LNCaP clone FGC (cell line): ENCODE data around the gene SFXN1.
"Not testable (repeated sequence)": the region's sequence is repeated elsewhere in the genome, so short reads cannot be mapped to it uniquely, and the experiment has no call there.

Experiments
- DNase-seq: peaks from one replicate; pipeline ENCODE4 v3.0.0-alpha.2; 2011; ENCODE audit warnings: low read depth
- H3K4me3 ChIP-seq: 2 replicates; pipeline ENCODE4 v1.5.1; 2011; ENCODE audit warnings: mild to moderate bottlenecking, low read depth, low read length, control low read depth
- TF ChIP-seq, protein P1 (sequence below): IDR thresholded peaks from 2 replicates; pipeline ENCODE4 v1.5.1; 2012; ENCODE audit warnings: mild to moderate bottlenecking; ENCODE audit not compliant: control insufficient read depth, insufficient read depth; ENCODE audit errors: extremely low read depth

SFXN1 gene

DNA sequence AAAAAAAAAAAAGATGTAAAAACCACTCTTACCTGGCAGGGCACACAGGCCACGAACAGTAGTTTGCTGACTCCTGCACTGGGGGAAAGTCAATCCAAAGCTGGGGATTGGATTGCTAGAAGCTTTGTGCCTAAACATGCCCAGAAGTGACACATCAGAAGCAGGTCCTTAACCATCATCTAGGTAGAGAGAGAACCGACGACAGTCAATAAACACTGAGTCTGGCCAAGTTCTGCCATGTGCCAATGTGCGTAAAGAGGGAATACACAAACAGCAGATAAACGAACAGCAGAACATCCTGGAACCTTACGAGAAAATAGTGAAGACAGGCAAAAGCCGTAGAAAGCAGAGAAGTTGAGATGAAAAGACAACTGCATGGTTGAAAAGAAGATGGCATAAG, 14.9 kb downstream of the SFXN1 start:
- no peak overlapping the region for H3K4me3 ChIP-seq
- DNase-seq, result peak; percentile 30
- TF ChIP-seq, protein P1, sequence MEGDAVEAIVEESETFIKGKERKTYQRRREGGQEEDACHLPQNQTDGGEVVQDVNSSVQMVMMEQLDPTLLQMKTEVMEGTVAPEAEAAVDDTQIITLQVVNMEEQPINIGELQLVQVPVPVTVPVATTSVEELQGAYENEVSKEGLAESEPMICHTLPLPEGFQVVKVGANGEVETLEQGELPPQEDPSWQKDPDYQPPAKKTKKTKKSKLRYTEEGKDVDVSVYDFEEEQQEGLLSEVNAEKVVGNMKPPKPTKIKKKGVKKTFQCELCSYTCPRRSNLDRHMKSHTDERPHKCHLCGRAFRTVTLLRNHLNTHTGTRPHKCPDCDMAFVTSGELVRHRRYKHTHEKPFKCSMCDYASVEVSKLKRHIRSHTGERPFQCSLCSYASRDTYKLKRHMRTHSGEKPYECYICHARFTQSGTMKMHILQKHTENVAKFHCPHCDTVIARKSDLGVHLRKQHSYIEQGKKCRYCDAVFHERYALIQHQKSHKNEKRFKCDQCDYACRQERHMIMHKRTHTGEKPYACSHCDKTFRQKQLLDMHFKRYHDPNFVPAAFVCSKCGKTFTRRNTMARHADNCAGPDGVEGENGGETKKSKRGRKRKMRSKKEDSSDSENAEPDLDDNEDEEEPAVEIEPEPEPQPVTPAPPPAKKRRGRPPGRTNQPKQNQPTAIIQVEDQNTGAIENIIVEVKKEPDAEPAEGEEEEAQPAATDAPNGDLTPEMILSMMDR, result no peak

DNA sequence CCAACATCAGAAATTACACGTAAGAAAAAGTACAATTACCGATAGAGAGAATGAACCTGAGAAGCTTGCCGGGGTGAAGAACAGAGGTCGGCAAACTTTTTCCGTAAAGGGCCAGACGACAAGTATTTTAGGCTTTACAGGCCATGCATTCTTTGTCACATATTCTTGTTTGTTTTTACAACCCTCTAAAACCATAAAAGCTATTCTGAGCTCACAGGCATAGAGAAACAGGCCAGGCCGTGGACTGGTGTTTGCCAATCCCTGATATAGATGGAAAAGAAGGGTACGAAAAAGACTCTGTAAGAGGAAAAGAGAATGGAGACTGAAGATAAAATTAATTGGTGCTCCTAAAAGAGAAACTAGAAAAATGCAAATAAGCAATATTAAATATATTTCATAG, 15.4 kb downstream of the SFXN1 start:
- DNase-seq, result no peak
- TF ChIP-seq, protein P1, result no peak
- no peak overlapping the region for H3K4me3 ChIP-seq

DNA sequence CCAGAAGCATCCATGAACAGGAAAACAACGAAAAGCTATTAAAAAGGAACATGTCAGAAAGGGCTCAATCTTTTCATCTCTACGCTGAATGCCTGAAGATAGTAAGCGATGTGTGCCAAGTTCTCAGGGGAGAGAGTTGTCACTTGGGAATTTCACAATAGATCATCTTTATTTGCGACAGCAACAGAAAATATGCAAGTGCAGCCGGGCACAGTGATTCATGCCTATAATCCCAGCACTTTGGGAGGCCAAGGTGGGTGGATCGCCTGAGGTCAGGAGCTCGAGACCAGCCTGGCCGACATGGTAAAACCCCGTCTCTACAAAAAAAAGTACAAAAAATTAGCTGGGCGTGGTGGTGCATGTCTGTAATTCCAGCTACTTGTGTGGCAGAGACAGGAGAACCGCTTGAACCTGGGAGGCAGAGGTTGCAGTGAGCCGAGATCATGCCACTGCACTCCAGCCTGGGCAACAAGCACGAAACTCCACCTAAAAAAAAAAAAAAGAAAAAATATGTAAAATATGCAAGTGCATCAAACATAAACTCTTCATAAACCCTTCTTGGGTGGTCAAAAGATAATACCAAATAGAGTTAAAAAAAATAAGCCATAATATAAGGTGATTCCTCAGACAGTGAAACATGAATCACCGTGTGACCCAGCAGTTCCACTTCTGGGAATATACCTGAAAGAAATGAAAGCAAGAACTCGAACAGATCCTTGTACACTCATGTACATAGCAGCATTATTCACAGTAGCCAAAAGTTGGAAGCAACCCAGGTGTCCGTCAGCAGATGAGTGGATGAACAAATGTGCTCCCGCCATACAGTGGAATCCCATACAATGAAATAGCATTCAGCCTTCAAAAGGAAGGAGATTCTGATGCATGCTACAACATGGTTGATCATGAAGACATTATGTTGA, 16.2 kb downstream of the SFXN1 start:
- TF ChIP-seq, protein P1, result no peak
- H3K4me3 ChIP-seq, result no peak overlapping the region
- DNase-seq, result no peak

DNA sequence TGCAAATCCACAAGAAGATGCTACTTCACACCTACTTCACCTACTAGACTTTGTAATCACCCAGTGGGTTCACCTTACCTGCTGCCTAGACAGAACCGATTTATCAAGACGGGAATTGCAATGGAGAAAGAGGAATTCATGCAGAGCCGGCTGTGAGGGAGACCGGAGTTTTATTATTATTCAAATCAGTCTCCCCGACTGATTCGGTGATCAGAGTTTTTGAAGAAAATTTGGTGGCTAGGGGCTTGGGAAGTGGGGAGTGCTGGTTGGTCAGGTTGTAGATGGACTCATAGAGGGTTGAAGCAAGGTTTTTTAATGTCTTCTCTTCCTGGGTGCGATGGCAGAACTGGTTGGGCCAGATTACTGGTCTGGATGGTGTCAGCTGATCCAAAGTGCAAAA, 23.4 kb downstream of the SFXN1 start:
- H3K4me3 ChIP-seq, result no peak overlapping the region
- TF ChIP-seq, protein P1, result no peak
- peak; percentile 21 for DNase-seq

DNA sequence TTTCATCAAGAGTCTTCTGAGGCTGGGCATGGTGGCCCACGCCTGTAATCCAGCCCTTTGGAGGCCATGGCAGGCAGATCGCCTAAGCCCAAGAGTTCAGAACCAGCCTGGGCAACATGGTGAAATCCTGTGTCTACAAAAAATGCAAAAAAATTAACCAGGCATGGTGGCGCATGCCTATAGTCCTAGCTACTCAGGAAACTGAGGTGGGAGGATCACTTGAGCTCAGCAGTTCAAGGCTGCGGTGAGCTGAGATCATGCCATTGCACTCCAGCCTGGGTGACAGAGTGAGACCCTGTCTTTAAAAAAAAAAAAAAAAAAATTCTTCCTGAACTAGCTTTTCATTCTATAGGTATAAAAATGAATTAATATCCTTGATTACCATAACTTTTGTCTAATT, 29.3 kb downstream of the SFXN1 start:
- not testable (repeated sequence) for H3K4me3 ChIP-seq, DNase-seq

DNA sequence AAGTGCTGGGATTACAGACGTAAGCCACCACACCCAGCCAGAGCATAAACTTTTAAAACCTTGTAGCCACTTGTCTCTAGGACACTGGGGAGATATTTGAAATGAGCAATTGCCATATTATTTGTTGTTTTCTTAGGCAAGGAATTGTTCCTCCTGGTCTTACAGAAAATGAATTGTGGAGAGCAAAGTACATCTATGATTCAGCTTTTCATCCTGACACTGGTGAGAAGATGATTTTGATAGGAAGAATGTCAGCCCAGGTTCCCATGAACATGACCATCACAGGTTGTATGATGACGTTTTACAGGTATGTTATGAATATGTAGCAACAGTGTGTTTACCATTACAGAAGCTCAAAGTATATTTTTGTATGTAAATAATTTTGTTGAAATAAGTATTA, 30.5 kb downstream of the SFXN1 start:
- no peak for DNase-seq
- TF ChIP-seq, protein P1, result no peak
- H3K4me3 ChIP-seq, result no peak overlapping the region

DNA sequence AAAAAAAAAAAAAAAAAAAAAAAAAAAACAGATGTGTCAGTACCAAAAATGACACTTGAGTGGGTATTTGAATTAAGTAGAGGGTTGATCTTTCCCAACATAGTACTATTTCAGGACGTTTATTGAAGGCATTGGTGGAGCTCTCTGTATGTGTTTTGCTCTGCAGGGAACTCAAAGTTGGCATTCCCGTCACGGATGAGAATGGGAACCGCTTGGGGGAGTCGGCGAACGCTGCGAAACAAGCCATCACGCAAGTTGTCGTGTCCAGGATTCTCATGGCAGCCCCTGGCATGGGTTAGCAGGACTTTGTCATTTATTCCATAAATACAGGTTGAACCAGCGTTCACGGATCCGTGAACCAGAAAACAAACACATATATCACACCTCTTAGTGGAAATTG, 34.9 kb downstream of the SFXN1 start:
- no peak overlapping the region for H3K4me3 ChIP-seq
- DNase-seq, result no peak
- TF ChIP-seq, protein P1, result no peak
